ENCODE data around the gene UBXN7.
"Not testable (repeated sequence)": the region's sequence is repeated elsewhere in the genome, so short reads cannot be mapped to it uniquely, and the experiment has no call there.

The UBXN7 gene

DNA sequence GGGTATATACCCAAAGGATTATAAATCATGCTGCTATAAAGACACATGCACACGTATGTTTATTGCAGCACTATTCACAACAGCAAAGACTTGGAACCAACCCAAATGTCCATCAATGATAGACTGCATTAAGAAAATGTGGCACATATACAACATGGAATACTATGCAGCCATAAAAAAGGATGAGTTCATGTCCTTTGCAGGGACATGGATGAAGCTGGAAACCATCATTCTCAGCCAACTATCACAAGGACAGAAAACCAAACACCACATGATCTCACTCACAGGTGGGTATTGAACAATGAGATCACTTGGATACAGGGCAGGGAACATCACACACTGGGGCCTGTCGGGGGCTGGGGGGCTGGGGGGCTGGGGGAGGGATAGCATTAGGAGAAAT is 44.3 kb downstream of the UBXN7 start:
- H3K4me3 ChIP-seq (ENCODE audit: low read length); H3K9me3 ChIP-seq (ENCODE audit: control insufficient read depth, low read length); H3K27me3 ChIP-seq (replicated peaks; ENCODE audit: control insufficient read depth, insufficient read depth, low read length); H3K9ac ChIP-seq (ENCODE audit: low read length); H3K4me1 ChIP-seq (ENCODE audit: control insufficient read depth, insufficient read depth, low read length); DNase-seq (ENCODE audit: low read depth): not testable (repeated sequence)
- H3K36me3 ChIP-seq (ENCODE audit: control insufficient read depth, insufficient read depth, low read length, severe bottlenecking), result peaks cover 42% of the 10 kb centered on the region

DNA sequence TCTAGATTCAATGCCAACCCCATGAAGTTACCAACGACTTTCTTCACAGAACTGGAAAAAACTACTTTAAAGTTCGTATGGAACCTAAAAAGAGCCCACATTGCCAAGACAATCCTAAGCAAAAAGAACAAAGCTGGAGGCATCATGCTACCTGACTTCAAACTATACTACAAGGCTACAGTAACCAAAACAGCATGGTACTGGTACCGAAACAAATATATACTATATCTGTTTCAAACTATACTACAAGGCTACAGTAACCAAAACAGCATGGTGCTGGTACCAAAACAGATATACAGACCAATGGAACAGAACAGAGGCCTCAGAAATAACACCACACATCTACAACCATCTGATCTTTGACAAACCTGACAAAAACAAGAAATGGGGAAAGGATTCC is 45.4 kb downstream of the UBXN7 start:
- H3K27me3 ChIP-seq (replicated peaks; ENCODE audit: control insufficient read depth, insufficient read depth, low read length); H3K9ac ChIP-seq (ENCODE audit: low read length); H3K4me3 ChIP-seq (ENCODE audit: low read length); H3K4me1 ChIP-seq (ENCODE audit: control insufficient read depth, insufficient read depth, low read length); H3K9me3 ChIP-seq (ENCODE audit: control insufficient read depth, low read length); DNase-seq (ENCODE audit: low read depth): not testable (repeated sequence)
- peaks cover 35% of the 10 kb centered on the region for H3K36me3 ChIP-seq (ENCODE audit: control insufficient read depth, insufficient read depth, low read length, severe bottlenecking)

DNA sequence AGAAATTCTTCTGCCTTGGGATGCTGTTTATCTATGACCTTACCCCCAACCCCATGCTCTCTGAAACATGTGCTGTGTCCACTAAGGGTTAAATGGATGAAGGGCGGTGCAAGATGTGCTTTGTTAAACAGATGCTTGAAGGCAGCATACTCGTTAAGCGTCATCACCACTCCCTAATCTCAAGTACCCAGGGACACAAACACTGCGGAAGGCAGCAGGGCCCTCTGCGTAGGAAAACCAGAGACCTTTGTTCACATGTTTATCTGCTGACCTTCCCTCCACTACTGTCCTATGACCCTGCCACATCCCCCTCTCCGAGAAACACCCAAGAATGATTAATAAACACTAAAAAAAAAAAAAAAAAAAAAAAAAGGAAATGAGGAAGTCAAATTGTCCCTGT is 46.2 kb downstream of the UBXN7 start:
- H3K27me3 ChIP-seq (replicated peaks; ENCODE audit: control insufficient read depth, insufficient read depth, low read length); H3K4me1 ChIP-seq (ENCODE audit: control insufficient read depth, insufficient read depth, low read length); H3K4me3 ChIP-seq (ENCODE audit: low read length); H3K9me3 ChIP-seq (ENCODE audit: control insufficient read depth, low read length); H3K9ac ChIP-seq (ENCODE audit: low read length); DNase-seq (ENCODE audit: low read depth): not testable (repeated sequence)
- peaks cover 27% of the 10 kb centered on the region for H3K36me3 ChIP-seq (ENCODE audit: control insufficient read depth, insufficient read depth, low read length, severe bottlenecking)

DNA sequence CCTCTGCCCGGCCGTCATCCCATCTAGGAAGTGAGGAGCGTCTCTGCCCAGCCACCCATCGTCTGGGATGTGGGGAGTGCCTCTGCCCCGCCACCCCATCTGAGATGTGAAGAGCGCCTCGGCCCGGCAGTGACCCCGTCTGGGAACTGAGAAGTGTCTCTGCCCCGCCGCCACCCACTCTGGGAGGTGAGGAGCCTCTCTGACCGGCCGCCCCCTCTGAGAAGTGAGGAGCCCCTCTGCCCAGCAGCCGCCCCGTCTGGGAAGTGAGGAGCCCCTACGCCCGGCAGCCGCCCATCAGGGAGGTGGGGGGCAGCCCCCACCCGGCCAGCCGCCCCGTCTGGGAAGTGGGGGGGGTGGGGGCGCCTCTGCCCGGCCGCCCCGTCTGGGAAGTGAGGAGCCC is 46.8 kb downstream of the UBXN7 start:
- H3K36me3 ChIP-seq (ENCODE audit: control insufficient read depth, insufficient read depth, low read length, severe bottlenecking), result peaks cover 24% of the 10 kb centered on the region
- H3K4me1 ChIP-seq (ENCODE audit: control insufficient read depth, insufficient read depth, low read length); DNase-seq (ENCODE audit: low read depth); H3K9ac ChIP-seq (ENCODE audit: low read length); H3K4me3 ChIP-seq (ENCODE audit: low read length); H3K27me3 ChIP-seq (replicated peaks; ENCODE audit: control insufficient read depth, insufficient read depth, low read length); H3K9me3 ChIP-seq (ENCODE audit: control insufficient read depth, low read length): not testable (repeated sequence)

GRCh38 chr3:196378146-196378841 is 53.9 kb downstream of the UBXN7 start:
- no peaks in the 10 kb centered on the region for H3K27me3 ChIP-seq (replicated peaks; ENCODE audit: control insufficient read depth, insufficient read depth, low read length)
- no peak overlapping the region for H3K9ac ChIP-seq (ENCODE audit: low read length)
- DNase-seq (ENCODE audit: low read depth), result no peak
- no peaks in the 10 kb centered on the region for H3K9me3 ChIP-seq (ENCODE audit: control insufficient read depth, low read length)
- H3K36me3 ChIP-seq (ENCODE audit: control insufficient read depth, insufficient read depth, low read length, severe bottlenecking), result peaks cover 16% of the 10 kb centered on the region
- H3K4me3 ChIP-seq (ENCODE audit: low read length), result no peak overlapping the region
- no peaks in the 10 kb centered on the region for H3K4me1 ChIP-seq (ENCODE audit: control insufficient read depth, insufficient read depth, low read length)

DNA sequence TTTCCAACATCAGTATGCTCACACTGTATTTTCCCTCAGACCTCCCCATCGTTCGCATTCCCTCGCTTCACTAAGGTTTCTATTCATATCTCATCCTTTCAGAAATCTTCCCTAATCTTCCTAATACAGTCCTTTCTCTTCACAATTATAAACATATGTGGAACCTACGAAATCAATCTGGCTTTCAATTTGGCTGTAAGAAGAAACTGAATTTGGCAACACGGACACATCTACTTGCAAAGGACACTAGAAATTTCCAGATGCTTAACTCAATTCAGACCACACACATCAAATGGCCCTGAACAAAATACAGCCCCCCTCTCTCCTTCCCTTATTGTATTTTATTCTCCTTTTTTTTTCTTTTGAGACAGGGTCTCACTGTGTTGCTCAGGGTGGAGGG is 54.9 kb downstream of the UBXN7 start:
- Histone ChIP-seq H3K9me3 (ENCODE audit: control insufficient read depth, low read length) (no peaks in the 10 kb centered on the region), H3K4me3 (ENCODE audit: low read length) (no peak overlapping the region), H3K36me3 (ENCODE audit: control insufficient read depth, insufficient read depth, low read length, severe bottlenecking) (peaks cover 16% of the 10 kb centered on the region), H3K9ac (ENCODE audit: low read length) (no peak overlapping the region), H3K4me1 (ENCODE audit: control insufficient read depth, insufficient read depth, low read length) (no peaks in the 10 kb centered on the region), H3K27me3 (replicated peaks; ENCODE audit: control insufficient read depth, insufficient read depth, low read length) (no peaks in the 10 kb centered on the region)
- no peak for DNase-seq (ENCODE audit: low read depth)

GRCh38 chr3:196365736-196366135 is 66.5 kb downstream of the UBXN7 start:
- Histone ChIP-seq H3K4me3 (ENCODE audit: low read length) (no peak overlapping the region), H3K36me3 (ENCODE audit: control insufficient read depth, insufficient read depth, low read length, severe bottlenecking) (peaks cover 51% of the 10 kb centered on the region), H3K27me3 (replicated peaks; ENCODE audit: control insufficient read depth, insufficient read depth, low read length) (no peaks in the 10 kb centered on the region), H3K9ac (ENCODE audit: low read length) (no peak overlapping the region), H3K4me1 (ENCODE audit: control insufficient read depth, insufficient read depth, low read length) (no peaks in the 10 kb centered on the region), H3K9me3 (ENCODE audit: control insufficient read depth, low read length) (no peaks in the 10 kb centered on the region)
- DNase-seq (ENCODE audit: low read depth), result no peak

DNA sequence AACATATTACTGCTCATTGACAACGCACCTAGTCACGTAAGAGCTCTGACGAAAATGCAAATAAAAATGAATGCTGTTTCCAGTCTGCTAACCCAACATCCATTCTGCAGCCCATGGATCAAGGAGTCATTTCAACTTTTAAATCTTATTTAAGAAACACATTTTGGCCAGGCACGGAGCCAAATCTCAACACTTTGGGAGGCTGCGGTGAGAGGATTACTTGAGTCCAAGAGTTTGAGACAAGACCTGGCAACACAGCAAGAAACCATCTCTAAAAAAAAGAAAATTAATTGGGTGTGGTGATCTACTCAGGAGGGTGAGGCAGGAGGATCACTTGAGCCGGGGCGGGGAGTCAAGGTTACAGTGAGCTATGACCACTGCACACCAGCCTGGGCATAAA is 71.6 kb downstream of the UBXN7 start:
- H3K27me3 ChIP-seq (replicated peaks; ENCODE audit: control insufficient read depth, insufficient read depth, low read length), result no peaks in the 10 kb centered on the region
- DNase-seq (ENCODE audit: low read depth), result no peak
- H3K9me3 ChIP-seq (ENCODE audit: control insufficient read depth, low read length), result no peaks in the 10 kb centered on the region
- no peak overlapping the region for H3K4me3 ChIP-seq (ENCODE audit: low read length)
- no peak overlapping the region for H3K9ac ChIP-seq (ENCODE audit: low read length)
- no peaks in the 10 kb centered on the region for H3K4me1 ChIP-seq (ENCODE audit: control insufficient read depth, insufficient read depth, low read length)
- H3K36me3 ChIP-seq (ENCODE audit: control insufficient read depth, insufficient read depth, low read length, severe bottlenecking), result peaks cover 53% of the 10 kb centered on the region

GRCh38 chr3:196358540-196358939 is 73.7 kb downstream of the UBXN7 start:
- not testable (repeated sequence) for H3K4me1 ChIP-seq (ENCODE audit: control insufficient read depth, insufficient read depth, low read length); H3K9ac ChIP-seq (ENCODE audit: low read length); H3K4me3 ChIP-seq (ENCODE audit: low read length); H3K27me3 ChIP-seq (replicated peaks; ENCODE audit: control insufficient read depth, insufficient read depth, low read length); H3K9me3 ChIP-seq (ENCODE audit: control insufficient read depth, low read length); DNase-seq (ENCODE audit: low read depth)
- peaks cover 65% of the 10 kb centered on the region for H3K36me3 ChIP-seq (ENCODE audit: control insufficient read depth, insufficient read depth, low read length, severe bottlenecking)

GRCh38 chr3:196357905-196358304 is 74.3 kb downstream of the UBXN7 start:
- H3K9me3 ChIP-seq (ENCODE audit: control insufficient read depth, low read length), result no peaks in the 10 kb centered on the region
- peaks cover 65% of the 10 kb centered on the region for H3K36me3 ChIP-seq (ENCODE audit: control insufficient read depth, insufficient read depth, low read length, severe bottlenecking)
- no peak overlapping the region for H3K4me3 ChIP-seq (ENCODE audit: low read length)
- DNase-seq (ENCODE audit: low read depth), result no peak
- H3K4me1 ChIP-seq (ENCODE audit: control insufficient read depth, insufficient read depth, low read length), result no peaks in the 10 kb centered on the region
- H3K27me3 ChIP-seq (replicated peaks; ENCODE audit: control insufficient read depth, insufficient read depth, low read length), result no peaks in the 10 kb centered on the region
- H3K9ac ChIP-seq (ENCODE audit: low read length), result no peak overlapping the region

DNA sequence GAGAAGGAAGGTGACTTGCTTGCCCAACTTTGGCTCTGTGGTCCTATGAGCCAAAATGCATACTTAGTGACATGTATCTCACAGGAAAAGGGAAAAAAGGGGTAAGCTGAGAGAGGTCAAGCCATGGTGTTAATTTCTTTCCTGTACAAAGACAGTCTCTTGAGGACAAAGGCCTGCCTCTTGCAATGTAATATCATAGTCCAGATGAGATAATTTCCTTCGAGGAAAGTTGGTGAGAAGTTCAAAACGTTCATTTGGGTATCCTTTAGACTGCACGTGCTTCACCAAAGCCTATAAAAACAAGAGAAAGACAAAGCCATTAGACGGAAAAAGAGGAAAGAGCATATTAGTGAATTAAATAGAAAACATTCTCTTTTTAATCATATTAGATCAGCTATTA is 75.7 kb downstream of the UBXN7 start:
- no peaks in the 10 kb centered on the region for H3K4me1 ChIP-seq (ENCODE audit: control insufficient read depth, insufficient read depth, low read length)
- no peaks in the 10 kb centered on the region for H3K9me3 ChIP-seq (ENCODE audit: control insufficient read depth, low read length)
- H3K36me3 ChIP-seq (ENCODE audit: control insufficient read depth, insufficient read depth, low read length, severe bottlenecking), result peaks cover 54% of the 10 kb centered on the region
- no peaks in the 10 kb centered on the region for H3K27me3 ChIP-seq (replicated peaks; ENCODE audit: control insufficient read depth, insufficient read depth, low read length)
- DNase-seq (ENCODE audit: low read depth), result no peak
- no peak overlapping the region for H3K9ac ChIP-seq (ENCODE audit: low read length)
- H3K4me3 ChIP-seq (ENCODE audit: low read length), result no peak overlapping the region

DNA sequence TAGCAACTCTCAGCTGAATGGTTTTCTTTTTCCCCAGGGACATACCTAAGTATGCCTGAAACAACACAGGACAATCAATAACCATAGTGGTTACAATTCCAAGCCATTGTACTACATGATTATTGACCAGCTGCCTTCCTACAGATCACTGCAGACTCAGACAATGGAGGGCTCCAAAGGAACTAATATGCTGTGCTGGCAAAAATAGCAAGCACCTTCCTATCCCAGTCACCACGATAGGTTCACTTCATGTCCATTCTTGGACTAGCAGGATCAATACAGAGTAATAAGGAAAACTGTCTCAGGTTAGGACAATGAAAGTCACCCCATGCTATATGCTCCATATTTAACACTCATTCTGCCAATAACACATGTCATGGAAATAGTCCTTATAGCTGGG is 76.6 kb downstream of the UBXN7 start:
- Histone ChIP-seq H3K36me3 (ENCODE audit: control insufficient read depth, insufficient read depth, low read length, severe bottlenecking) (peaks cover 51% of the 10 kb centered on the region), H3K4me1 (ENCODE audit: control insufficient read depth, insufficient read depth, low read length) (peaks cover 2% of the 10 kb centered on the region), H3K9ac (ENCODE audit: low read length) (no peak overlapping the region)

More for the DNA sequence above, 76.6 kb downstream of the UBXN7 start:
- Histone ChIP-seq H3K4me3 (ENCODE audit: low read length) (no peak overlapping the region), H3K9me3 (ENCODE audit: control insufficient read depth, low read length) (no peaks in the 10 kb centered on the region), H3K27me3 (replicated peaks; ENCODE audit: control insufficient read depth, insufficient read depth, low read length) (no peaks in the 10 kb centered on the region)
- DNase-seq (ENCODE audit: low read depth), result no peak
